H1 (cell line): ENCODE results near the gene WDFY1. TPM values are rescaled to one million over a fixed set of nuclear protein-coding genes. Genes with fewer than 3 reads are reported as not detected.

ENCODE experiments used
- CBX8 ChIP-seq: fragments of 300-800, 300-1000 bp; sonication (generic); IDR thresholded peaks from 2 replicates; pipeline ENCODE4 v1.7.1; 2016; ENCODE audit warnings: low read depth, low read length, borderline replicate concordance
- CEBPB ChIP-seq: IDR thresholded peaks from 2 replicates; pipeline ENCODE4 v1.6.1; 2012; ENCODE audit warnings: low read depth, low read length
- CHD2 ChIP-seq: IDR thresholded peaks from 2 replicates; pipeline ENCODE4 v1.6.1; 2012; ENCODE audit warnings: low read length, improper control_type of control experiment
- KDM1A ChIP-seq: fragments of 200-600, 300-600 bp; sonication (generic); IDR thresholded peaks from 2 replicates; pipeline ENCODE4 v1.7.1; 2016; ENCODE audit warnings: mild to moderate bottlenecking, low read length, borderline replicate concordance
- PHF8 ChIP-seq: fragments of 200-600 bp; sonication (generic); conservative IDR thresholded peaks from 2 replicates; pipeline ENCODE4 v1.7.1; 2012; ENCODE audit warnings: low read depth, mild to moderate bottlenecking, inconsistent platforms, low read length, moderate library complexity
- SAP30 ChIP-seq: fragments of 300-600 bp; sonication (generic); IDR thresholded peaks from 2 replicates; pipeline ENCODE4 v1.7.1; 2012; ENCODE audit warnings: low read length, moderate library complexity, mild to moderate bottlenecking, inconsistent platforms; ENCODE audit not compliant: insufficient read depth, insufficient replicate concordance
- SIRT6 ChIP-seq: IDR thresholded peaks from one replicate; pipeline ENCODE4 v1.7.1; 2012; ENCODE audit warnings: low read length, inconsistent platforms
- TAF7 ChIP-seq: optimal IDR thresholded peaks from 2 replicates; pipeline ENCODE3; 2011; ENCODE audit warnings: low read depth, mild to moderate bottlenecking, inconsistent platforms, low read length, moderate library complexity, borderline replicate concordance
- polyA plus RNA-seq, 7 experiments: library from polyadenylated mRNA; depleted of rRNA in 3 of 7; stranded (reverse) in 5 of 7; unstranded in 2 of 7; fragments of >200 nt in 5 of 7; fragments of 200-250 nt in 2 of 7; gene quantifications; 1 replicate in 5 of 7; 2 replicates in 1 of 7; 4 replicates in 1 of 7; pipeline versions ENCODE4 v1.2.1 to v1.2.3, GENCODE V29; 2011 to 2013; ENCODE audit warnings: missing spikeins in 2 of 7, mixed read lengths in 2 of 7
- total RNA-seq: library from RNA; stranded (reverse); fragmentation: NEBNext Ultra II Directional; extraction: Animal tissue kit (Norgen Biotek cat#: 25700); gene quantifications from 2 replicates; pipeline ENCODE4 v1.2.1, GENCODE V29; 2021
- TF ChIP-seq, protein P1 (sequence below), 3 experiments: IDR thresholded peaks; 1 replicate in 2 of 3; 2 replicates in 1 of 3; pipeline versions ENCODE4 v1.5.1 to v1.6.1; 2011; ENCODE audit warnings: low read length in 3 of 3, mild to moderate bottlenecking in 3 of 3, inconsistent platforms in 2 of 3, low read depth in 1 of 3, moderate library complexity in 1 of 3; ENCODE audit not compliant: insufficient read depth in 1 of 3; ENCODE audit errors: control extremely low read depth in 1 of 3

Gene WDFY1
- total and polyA plus RNA-seq, 2 of the 8 experiments (the other 6 are each of a cell fraction or from before 2014, with no cell fraction given): 68.4 to 94.7 TPM

DNA sequence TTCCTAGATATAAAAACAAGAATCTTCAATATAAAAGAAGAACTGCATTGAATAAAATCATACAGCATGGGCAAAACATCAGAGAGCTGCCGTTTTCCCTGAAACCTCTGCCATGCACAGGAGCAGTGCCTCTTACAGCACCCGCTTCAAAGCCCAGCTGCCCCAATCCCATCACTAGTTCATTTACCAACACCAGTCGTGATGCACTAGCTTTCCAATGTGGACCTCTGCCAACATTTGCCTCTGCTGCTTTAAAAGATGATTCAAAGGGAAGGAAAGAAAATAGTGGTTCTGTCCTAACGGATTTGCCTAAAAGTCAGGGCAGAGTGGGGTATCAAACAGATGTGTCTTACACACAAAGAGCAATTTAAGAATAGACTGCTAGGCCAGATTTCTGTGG, 64.3 kb downstream of the WDFY1 start (continued):
- TF ChIP-seq, protein P1, sequence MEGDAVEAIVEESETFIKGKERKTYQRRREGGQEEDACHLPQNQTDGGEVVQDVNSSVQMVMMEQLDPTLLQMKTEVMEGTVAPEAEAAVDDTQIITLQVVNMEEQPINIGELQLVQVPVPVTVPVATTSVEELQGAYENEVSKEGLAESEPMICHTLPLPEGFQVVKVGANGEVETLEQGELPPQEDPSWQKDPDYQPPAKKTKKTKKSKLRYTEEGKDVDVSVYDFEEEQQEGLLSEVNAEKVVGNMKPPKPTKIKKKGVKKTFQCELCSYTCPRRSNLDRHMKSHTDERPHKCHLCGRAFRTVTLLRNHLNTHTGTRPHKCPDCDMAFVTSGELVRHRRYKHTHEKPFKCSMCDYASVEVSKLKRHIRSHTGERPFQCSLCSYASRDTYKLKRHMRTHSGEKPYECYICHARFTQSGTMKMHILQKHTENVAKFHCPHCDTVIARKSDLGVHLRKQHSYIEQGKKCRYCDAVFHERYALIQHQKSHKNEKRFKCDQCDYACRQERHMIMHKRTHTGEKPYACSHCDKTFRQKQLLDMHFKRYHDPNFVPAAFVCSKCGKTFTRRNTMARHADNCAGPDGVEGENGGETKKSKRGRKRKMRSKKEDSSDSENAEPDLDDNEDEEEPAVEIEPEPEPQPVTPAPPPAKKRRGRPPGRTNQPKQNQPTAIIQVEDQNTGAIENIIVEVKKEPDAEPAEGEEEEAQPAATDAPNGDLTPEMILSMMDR (IDR thresholded peaks at IDR 0.05; ENCODE audit: control extremely low read depth in 1 of 3, insufficient read depth in 1 of 3, low read depth in 1 of 3, low read length in 3 of 3): no peak
- TF ChIP-seq PHF8 (no peak), KDM1A (no peak), CBX8 (no peak), CEBPB (no peak), SIRT6 (no peak), CHD2 (no peak), SAP30 (no peak), TAF7 (no peak)
